ENCODE results near the gene TENT5A.

TENT5A gene

DNA sequence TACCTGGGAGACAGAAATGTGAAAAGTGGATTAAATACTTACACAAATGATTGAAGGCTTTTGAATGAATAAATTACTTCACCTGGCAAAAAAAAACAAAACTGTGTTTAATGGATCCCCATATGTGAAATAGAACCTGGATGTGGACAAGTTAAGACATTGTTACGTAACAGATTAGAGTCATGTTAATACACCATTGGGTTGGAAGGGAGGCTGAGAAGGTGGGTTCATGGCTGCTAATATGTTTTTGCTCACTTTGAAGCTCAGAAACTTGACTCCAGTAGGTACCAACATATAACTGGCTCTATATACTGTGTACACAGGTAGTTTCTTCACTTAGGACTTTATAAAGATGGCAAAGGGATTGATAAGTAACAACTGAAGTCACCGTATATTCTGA is 21.4 kb upstream of the TENT5A start:
- FAIRE-seq (no peak), DNase-seq (ENCODE audit: extremely low spot score, insufficient read length, low read depth) (no peak)

- no peak for DNase-seq (ENCODE audit: extremely low spot score, insufficient read length, low read depth)
Measured at GRCh38 chr6:81772741-81773140, 20.3 kb upstream of the TENT5A start.

DNA sequence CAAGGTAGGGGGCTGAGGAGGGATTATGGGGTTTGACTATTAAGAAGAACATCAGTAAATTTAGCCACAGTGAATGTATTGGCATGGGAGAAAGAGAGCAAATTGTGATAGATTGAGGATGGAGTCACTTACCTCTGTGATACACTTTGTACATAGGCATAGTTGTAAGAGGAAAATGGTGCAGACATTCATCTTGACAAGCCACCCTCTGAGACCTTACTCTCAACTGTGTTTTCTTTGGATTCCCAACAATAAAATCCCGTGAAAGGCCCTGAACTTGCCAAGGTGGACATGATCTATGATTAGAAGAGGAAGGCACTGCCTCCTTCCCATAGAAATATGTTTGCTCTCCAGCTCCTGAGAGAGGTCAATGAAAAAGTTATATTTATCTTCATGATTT is 18.6 kb upstream of the TENT5A start:
- DNase-seq (ENCODE audit: extremely low spot score, insufficient read length, low read depth) (no peak), FAIRE-seq (no peak)

More at GRCh38 chr6:81772741-81773140, 20.3 kb upstream of the TENT5A start:
- peak; percentile 93 for FAIRE-seq

DNA sequence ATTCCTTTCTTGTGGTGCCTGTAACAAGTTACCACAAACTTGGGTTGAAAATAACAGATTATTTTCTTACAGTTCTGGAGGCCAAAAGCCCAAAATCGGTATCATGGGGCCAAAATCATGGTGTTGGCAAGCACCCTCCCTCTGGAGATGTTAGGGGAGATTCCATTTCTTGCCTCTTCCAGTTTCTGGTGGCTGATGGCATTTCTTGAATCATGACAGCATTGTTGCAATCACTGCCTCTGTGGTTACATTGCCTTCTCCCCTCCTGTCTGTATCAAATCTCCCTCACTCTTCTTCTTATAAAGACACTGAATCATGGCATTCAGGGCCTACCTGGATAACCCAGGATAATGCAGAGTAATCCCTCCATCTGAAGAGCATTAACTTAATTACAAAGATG is 17.9 kb upstream of the TENT5A start:
- DNase-seq (ENCODE audit: extremely low spot score, insufficient read length, low read depth) (no peak), FAIRE-seq (no peak)

DNA sequence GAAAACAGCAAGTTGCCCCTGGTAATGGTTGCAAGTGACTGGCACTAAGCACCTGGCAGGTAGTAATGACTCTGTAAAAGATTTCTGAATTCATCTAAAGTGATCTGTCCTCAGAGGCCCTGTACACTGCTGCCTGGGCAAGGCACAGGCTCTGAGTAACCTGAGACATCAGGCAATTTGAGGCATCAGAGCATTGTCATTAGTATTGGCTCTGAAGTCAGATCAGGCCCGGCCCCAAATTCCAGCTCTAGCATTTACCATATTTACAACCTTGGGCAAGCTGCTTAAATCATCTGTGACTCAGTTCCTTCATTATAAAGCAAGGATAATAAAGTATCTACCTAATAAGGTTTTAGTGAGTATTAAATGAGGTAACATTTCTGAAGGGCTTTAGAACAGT is 17.3 kb upstream of the TENT5A start:
- no peak for DNase-seq (ENCODE audit: extremely low spot score, insufficient read length, low read depth)
- peak; percentile 26 for FAIRE-seq

DNA sequence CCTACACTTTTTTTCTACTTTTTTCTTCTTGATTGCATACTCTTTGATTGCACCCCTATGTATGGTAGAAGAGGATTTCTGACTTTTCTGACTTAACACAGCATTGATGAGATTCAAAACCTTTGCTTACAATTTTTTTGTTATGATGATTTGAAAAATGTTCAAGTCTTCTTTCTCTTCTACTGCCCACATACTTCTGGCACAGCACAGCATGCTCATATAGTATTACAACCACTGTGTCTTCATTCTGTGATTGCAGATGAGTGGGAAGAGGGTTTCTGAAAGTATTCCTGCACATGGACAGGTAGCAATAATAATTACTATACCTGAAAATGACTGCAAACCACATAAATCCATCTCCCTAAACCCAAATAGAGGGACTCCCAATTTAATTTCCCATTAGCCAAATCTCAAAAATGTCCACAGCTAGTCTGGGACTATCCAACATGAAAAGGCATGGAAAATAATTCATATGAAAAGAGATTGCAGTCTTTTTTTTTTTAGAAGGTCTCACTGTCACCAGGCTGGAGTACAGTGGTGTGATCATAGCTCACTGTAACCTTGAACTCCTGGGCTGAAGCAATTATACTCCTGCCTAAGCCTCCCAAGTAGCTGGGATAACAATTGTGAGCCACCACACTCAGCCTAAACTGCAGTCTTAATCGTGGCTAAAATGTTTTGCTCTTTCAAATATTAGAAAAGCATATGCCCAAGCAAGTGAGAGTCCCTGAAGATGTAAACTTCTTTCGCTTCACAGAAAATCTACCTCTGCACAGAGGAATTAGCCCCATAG is 15.9 kb upstream of the TENT5A start:
- DNase-seq (ENCODE audit: extremely low spot score, insufficient read length, low read depth) (no peak), FAIRE-seq (no peak)

DNA sequence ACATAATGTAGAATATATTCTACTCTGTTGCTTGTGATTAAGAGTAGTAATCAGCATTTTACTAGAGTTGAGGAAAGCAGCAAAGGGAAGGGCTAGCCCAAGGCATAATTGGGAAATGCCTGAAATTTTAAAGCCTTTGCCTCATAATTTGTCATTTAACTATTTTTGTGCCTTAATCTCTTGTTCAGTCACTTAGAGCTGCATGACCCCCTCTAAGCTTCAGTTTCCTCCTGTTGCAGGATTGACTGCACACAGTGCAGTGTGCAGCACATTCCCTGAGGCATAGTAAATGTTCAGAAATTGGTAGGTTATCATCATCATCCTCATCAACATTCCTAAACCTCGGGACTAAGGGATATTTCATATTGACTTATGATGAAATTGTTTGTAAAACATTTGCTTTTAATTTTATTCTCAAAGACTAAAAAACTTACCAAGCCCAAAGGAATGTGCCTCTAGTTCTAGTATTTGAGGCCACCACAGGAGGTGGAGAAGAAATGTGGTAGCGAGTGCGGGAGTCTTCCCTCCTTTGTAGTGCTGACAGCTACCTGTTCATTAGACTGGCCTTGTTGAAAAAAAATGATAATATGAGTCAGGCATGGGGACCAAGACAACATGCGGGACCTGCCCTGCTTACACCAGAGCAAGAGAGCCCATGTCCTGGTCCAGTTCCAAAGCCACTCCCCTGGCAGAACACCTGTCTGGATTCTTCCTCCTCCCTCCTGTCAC is 14.8 kb upstream of the TENT5A start:
- no peak for FAIRE-seq

GRCh38 chr6:81766482-81767069 is 14.1 kb upstream of the TENT5A start:
- FAIRE-seq: peak; percentile 76
- DNase-seq (ENCODE audit: extremely low spot score, insufficient read length, low read depth): no peak

More for the DNA sequence above, 14.8 kb upstream of the TENT5A start:
- DNase-seq (ENCODE audit: extremely low spot score, insufficient read length, low read depth): no peak

DNA sequence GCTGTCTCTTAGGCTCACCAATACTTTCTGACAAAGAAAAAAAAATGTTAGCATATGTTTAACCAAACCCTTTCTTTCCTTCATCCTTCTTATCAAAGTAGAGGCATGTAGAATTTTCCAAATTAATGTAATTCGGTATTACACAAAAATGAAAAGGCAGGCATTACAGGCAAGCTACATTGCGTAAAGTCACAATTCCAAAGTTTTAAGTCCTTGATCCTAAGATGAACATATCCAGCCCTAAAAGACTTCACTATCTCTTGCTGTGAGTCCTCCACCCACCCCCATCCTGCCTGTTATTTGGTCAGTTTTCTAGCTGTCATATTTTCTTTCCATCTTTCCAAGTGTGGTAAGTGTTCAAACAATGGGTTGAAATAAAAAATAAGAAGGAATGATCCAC is 12.1 kb upstream of the TENT5A start:
- no peak for FAIRE-seq
- no peak for DNase-seq (ENCODE audit: extremely low spot score, insufficient read length, low read depth)

GRCh38 chr6:81763968-81764367 is 11.5 kb upstream of the TENT5A start:
- DNase-seq (ENCODE audit: extremely low spot score, insufficient read length, low read depth) (no peak), FAIRE-seq (no peak)

GRCh38 chr6:81763051-81763450 is 10.6 kb upstream of the TENT5A start:
- FAIRE-seq (no peak), DNase-seq (ENCODE audit: extremely low spot score, insufficient read length, low read depth) (no peak)

DNA sequence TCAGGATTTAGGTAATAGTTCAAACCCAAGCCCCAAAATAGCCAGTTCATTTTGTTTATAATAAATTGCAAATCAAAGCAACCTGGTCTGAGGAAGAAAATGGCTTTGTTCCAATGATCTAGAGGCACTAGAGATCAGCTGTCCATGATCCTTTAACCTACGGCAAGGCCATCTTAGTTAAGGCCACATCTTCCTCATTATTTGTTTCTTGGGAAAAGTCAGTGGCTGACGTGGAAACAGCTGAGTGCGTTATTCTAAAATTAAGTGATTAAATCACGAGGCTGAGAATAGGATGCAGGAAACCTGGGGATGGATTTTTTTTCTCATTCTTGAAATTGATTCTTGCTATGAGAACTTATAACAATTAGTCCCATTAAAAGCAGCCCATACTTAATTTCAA is 10.1 kb upstream of the TENT5A start:
- FAIRE-seq (no peak), DNase-seq (ENCODE audit: extremely low spot score, insufficient read length, low read depth) (no peak)

DNA sequence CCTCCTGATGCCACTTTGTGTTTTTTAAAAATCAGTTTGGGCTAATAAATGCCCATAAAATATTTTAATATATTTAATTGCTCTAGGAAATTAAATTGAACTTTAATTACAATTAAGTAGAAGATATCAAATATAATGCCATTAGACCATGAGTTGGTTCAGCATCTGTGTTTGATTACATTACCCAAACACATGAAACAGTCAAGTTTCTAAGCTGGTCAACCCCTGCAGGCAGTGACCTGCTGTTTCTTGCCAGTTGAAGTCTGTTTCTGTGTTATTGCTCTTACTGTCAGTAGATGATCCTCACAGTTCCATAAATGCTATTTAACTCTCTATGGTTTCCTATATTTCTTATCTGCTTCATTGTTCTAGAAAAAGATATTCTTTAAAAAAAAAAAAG is 9.7 kb upstream of the TENT5A start:
- DNase-seq (ENCODE audit: extremely low spot score, insufficient read length, low read depth) (no peak), FAIRE-seq (no peak)

DNA sequence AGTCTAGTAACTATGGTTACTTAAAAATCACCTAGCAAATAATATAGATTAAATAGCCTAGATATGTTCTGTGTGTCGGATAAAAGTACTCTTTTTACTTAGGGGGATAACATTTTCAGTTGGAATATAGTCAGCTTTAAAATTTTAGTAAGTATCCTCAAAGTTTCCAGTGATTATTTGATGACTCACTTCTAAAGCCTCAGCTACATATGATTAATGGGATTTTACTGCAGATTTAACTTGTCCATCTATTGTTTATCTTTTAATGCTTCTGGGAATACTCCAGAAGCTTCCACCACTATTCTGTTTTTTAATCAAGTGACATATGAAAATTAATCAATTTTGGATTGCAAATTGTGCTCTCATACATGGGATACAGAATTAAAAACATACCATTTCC is 8.7 kb upstream of the TENT5A start:
- FAIRE-seq (no peak), DNase-seq (ENCODE audit: extremely low spot score, insufficient read length, low read depth) (no peak)

DNA sequence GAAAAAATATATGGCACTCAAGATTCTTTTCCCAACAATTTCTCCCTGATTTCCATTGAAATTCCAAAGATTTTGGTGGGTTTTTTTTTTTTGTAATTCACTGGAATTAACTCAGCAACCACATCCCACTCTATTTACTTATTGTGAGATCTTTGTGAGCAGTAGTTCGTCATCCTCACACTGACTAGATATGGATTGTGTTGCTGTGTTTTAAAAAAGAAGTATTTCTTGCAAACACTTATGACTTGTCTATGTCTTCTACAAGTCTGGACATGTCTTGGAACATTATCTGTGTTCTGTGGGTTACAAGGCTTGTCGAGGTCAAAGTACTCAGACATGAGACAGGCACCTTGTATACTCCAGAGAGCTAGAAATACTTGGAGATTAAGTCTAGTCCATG is 7.3 kb upstream of the TENT5A start:
- FAIRE-seq (peak; percentile 64), DNase-seq (ENCODE audit: extremely low spot score, insufficient read length, low read depth) (no peak)

DNA sequence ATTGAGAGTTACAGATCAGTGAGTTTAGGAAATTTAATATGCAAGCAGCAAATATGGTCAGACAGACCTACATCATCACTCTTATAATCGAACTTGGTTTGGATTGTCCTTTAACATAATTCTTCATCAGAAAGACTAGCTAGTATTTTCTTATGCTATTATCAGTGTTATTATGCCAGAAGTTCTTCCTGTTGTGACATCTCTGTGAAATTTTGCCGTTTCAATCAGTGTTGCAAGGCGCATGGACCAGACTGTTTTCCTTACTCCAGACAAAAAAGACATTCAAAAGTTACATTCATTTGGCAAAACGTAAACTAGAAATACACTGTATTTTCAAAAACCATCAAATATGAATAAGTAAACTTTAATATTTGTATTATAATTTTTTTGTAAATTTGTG is 5.7 kb upstream of the TENT5A start:
- FAIRE-seq (no peak), DNase-seq (ENCODE audit: extremely low spot score, insufficient read length, low read depth) (no peak)

DNA sequence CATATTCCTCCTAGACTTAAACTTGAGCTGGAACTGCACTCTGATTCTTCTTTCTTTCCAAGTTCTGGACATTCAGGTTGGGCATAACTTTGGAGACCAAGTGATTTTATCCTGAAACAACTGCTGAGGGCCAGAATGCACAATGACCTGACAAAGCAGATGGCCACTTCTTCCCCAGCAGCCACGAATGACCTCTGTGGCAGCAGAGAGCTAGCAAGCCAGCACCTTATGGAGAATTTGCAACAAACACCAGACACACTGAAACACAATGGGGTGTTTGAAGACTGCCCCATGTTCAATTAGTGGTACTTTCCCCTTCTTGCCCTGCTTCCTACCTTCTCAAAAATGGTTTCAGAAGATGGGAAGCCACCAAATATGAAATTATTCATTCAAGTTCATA is 4.2 kb upstream of the TENT5A start:
- no peak for DNase-seq (ENCODE audit: extremely low spot score, insufficient read length, low read depth)

DNA sequence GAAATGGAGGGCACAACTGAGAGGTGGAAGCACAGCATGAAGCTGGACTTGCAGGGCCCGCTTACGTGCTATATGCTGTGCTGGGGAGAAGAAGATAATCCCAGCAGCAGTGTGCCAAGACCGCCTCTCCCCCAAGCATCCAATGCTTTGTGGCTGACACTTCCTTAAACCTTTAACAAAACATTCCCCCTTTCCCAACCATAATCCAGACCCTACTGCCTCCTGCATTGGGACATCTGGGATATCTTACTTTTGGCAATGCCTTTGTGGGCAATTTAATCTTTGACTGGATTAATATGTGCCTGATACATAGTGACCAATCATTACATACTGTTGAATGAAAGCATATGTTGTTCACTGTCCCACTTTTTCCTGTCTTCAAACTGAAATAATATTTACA is 3.1 kb upstream of the TENT5A start:
- DNase-seq (ENCODE audit: extremely low spot score, insufficient read length, low read depth) (no peak), FAIRE-seq (no peak)

More for the DNA sequence above, 4.2 kb upstream of the TENT5A start:
- no peak for FAIRE-seq

- FAIRE-seq (no peak), DNase-seq (ENCODE audit: extremely low spot score, insufficient read length, low read depth) (no peak)
Measured at GRCh38 chr6:81754906-81755305, 2.4 kb upstream of the TENT5A start.

GRCh38 chr6:81753711-81754577 is 1.5 kb upstream of the TENT5A start:
- no peak for FAIRE-seq
- no peak for DNase-seq (ENCODE audit: extremely low spot score, insufficient read length, low read depth)

Measured in GM18507 (cell line).